Hepatocyte (in vitro differentiated cells): ENCODE data around the gene USP48. TPM values are rescaled to one million over a fixed set of nuclear protein-coding genes. Genes with fewer than 3 reads are reported as not detected.

Source experiments
- DNase-seq: peaks from one replicate; pipeline ENCODE4 v3.0.0-alpha.2; 2016; ENCODE audit warnings: low spot score
- H2AFZ ChIP-seq: fragments of 200-600 bp; sonication (generic); 2 replicates; pipeline ENCODE4 v1.6.0; 2016; ENCODE audit warnings: antibody characterized with exemption, mild to moderate bottlenecking
- H3K27ac ChIP-seq: fragments of 200-600 bp; sonication (generic); 2 replicates; pipeline ENCODE4 v1.5.1; 2016; ENCODE audit warnings: mild to moderate bottlenecking
- H3K27me3 ChIP-seq: fragments of 200-600 bp; sonication (generic); 2 replicates; pipeline ENCODE4 v1.6.1; 2016
- H3K36me3 ChIP-seq: fragments of 200-600 bp; sonication (generic); replicated peaks from 2 replicates; pipeline ENCODE4 v1.5.1; 2016; ENCODE audit warnings: low read depth; ENCODE audit not compliant: insufficient read depth
- H3K4me1 ChIP-seq: fragments of 200-600 bp; sonication (generic); 2 replicates; pipeline ENCODE4 v1.5.1; 2016; ENCODE audit warnings: mild to moderate bottlenecking, moderate library complexity; ENCODE audit not compliant: insufficient read depth
- H3K4me2 ChIP-seq: fragments of 200-600 bp; sonication (generic); 2 replicates; pipeline ENCODE4 v1.6.0; 2016
- H3K4me3 ChIP-seq: fragments of 200-600 bp; sonication (generic); 2 replicates; pipeline ENCODE4 v1.5.1; 2016; ENCODE audit warnings: mild to moderate bottlenecking
- H3K79me2 ChIP-seq: fragments of 200-600 bp; sonication (generic); 2 replicates; pipeline ENCODE4 v1.6.0; 2017; ENCODE audit warnings: mild to moderate bottlenecking
- H3K9me2 ChIP-seq: fragments of 200-600 bp; sonication (generic); replicated peaks from 2 replicates; pipeline ENCODE4 v1.6.0; 2017; ENCODE audit warnings: mild to moderate bottlenecking; ENCODE audit not compliant: insufficient read depth
- H3K9me3 ChIP-seq: fragments of 200-600 bp; sonication (generic); 2 replicates; pipeline ENCODE4 v1.5.1; 2016; ENCODE audit warnings: low read depth, mild to moderate bottlenecking
- H4K20me1 ChIP-seq: fragments of 200-600 bp; sonication (generic); 2 replicates; pipeline ENCODE4 v1.6.0; 2016; ENCODE audit warnings: mild to moderate bottlenecking; ENCODE audit not compliant: insufficient read depth, poor library complexity, severe bottlenecking
- CTCF ChIP-seq: fragments of 200-600 bp; sonication (generic); IDR thresholded peaks from 2 replicates; pipeline ENCODE4 v1.5.1; 2016; ENCODE audit warnings: antibody characterized with exemption, mild to moderate bottlenecking; ENCODE audit not compliant: poor library complexity
- EZH2 ChIP-seq: fragments of 200-600 bp; sonication (generic); IDR thresholded peaks from 2 replicates; pipeline ENCODE4 v1.6.1; 2016; ENCODE audit warnings: antibody characterized with exemption, mild to moderate bottlenecking, borderline replicate concordance
- EZH2phosphoT487 ChIP-seq: fragments of 200-600 bp; sonication (generic); IDR thresholded peaks from one replicate; pipeline ENCODE4 v1.6.1; 2018; ENCODE audit warnings: antibody characterized with exemption, mild to moderate bottlenecking, low read depth, moderate library complexity; ENCODE audit not compliant: unreplicated experiment, severe bottlenecking
- WGBS: methylation state at CpG from one replicate; pipeline ENCODE4 v1.1.6; 2016; ENCODE audit warnings: low lambda C conversion rate; ENCODE audit errors: missing lambda C conversion rate; 5-methylcytosine and 5-hydroxymethylcytosine counted together
- polyA plus RNA-seq: library from polyadenylated mRNA; unstranded; fragments of >200 nt; fragmentation: Nextera tagmentation; extraction: Ambion mirVana; gene quantifications from 2 replicates; pipeline ENCODE4 v1.2.1, GENCODE V29; 2016
- total RNA-seq: library from RNA; depleted of rRNA; stranded (reverse); fragments of >200 nt; gene quantifications from 2 replicates; pipeline ENCODE4 v1.2.3, GENCODE V29; 2014

USP48 gene
- total and polyA plus RNA-seq, 2 experiments from 2014 or later: 38.9 to 39.5 TPM

GRCh38 chr1:21816602-21817302, 33.8 kb upstream of the USP48 start:
- WGBS: 71% methylated on average over 8 of the region's 8 CpGs
- TF ChIP-seq CTCF: no peak
- TF ChIP-seq EZH2: no peak
- TF ChIP-seq EZH2phosphoT487: no peak

GRCh38 chr1:21815724-21816321, 32.9 kb upstream of the USP48 start:
- Histone ChIP-seq H3K4me1 (no peaks in the 10 kb centered on the region), H3K27me3 (no peaks in the 10 kb centered on the region), H3K4me2 (no peak overlapping the region), H3K27ac (no peak overlapping the region), H3K9me3 (no peaks in the 10 kb centered on the region), H2AFZ (no peak overlapping the region), H3K79me2 (no peaks in the 10 kb centered on the region), H3K9me2 (no peaks in the 10 kb centered on the region), H3K36me3 (no peaks in the 10 kb centered on the region), H3K4me3 (no peak overlapping the region), H4K20me1 (no peaks in the 10 kb centered on the region)
- TF ChIP-seq CTCF (no peak), EZH2phosphoT487 (no peak), EZH2 (no peak)
- 95% methylated on average over 12 of the region's 12 CpGs for WGBS
- no peak for DNase-seq

More at GRCh38 chr1:21816602-21817302, 33.8 kb upstream of the USP48 start:
- H3K9me3 ChIP-seq: no peaks in the 10 kb centered on the region
- no peaks in the 10 kb centered on the region for H3K9me2 ChIP-seq
- peak overlapping the region; percentile 71 for H3K27ac ChIP-seq
- H3K27me3 ChIP-seq: no peaks in the 10 kb centered on the region
- H3K79me2 ChIP-seq: no peaks in the 10 kb centered on the region
- H3K4me1 ChIP-seq: no peaks in the 10 kb centered on the region
- peak; percentile 69 for DNase-seq
- no peak overlapping the region for H3K4me3 ChIP-seq
- H3K4me2 ChIP-seq: no peak overlapping the region
- no peak overlapping the region for H2AFZ ChIP-seq
- H3K36me3 ChIP-seq: no peaks in the 10 kb centered on the region
- H4K20me1 ChIP-seq: no peaks in the 10 kb centered on the region

- no peak overlapping the region for H3K4me2 ChIP-seq
- no peaks in the 10 kb centered on the region for H3K27me3 ChIP-seq
Observed at GRCh38 chr1:21814981-21815582, 32.1 kb upstream of the USP48 start.

More at GRCh38 chr1:21814981-21815582, 32.1 kb upstream of the USP48 start:
- Histone ChIP-seq H3K4me1 (no peaks in the 10 kb centered on the region), H3K4me3 (no peak overlapping the region), H4K20me1 (no peaks in the 10 kb centered on the region), H3K9me3 (no peaks in the 10 kb centered on the region), H3K9me2 (no peaks in the 10 kb centered on the region), H2AFZ (no peak overlapping the region), H3K36me3 (no peaks in the 10 kb centered on the region), H3K27ac (no peak overlapping the region), H3K79me2 (no peaks in the 10 kb centered on the region)
- WGBS: 95% methylated on average over 15 of the region's 15 CpGs
- no peak for DNase-seq
- TF ChIP-seq EZH2phosphoT487 (no peak), CTCF (no peak), EZH2 (no peak)
